HG03469 (cell line): Measurements from ENCODE around the gene TNRC18.

ENCODE experiments used
- ATAC-seq: cut with Tn5 transposase; IDR thresholded peaks from one replicate; pipeline ENCODE4 v1.9.1; 2021; ENCODE audit warnings: mild to moderate bottlenecking, moderate library complexity, moderate number of reproducible peaks; ENCODE audit not compliant: unreplicated experiment

The TNRC18 gene

GRCh38 chr7:5450549-5451327, 27.1 kb upstream of the TNRC18 start:
- no peak for ATAC-seq

- ATAC-seq: no peak
Observed at GRCh38 chr7:5448378-5449037, 24.9 kb upstream of the TNRC18 start.

GRCh38 chr7:5445981-5446594, 22.5 kb upstream of the TNRC18 start:
- no peak for ATAC-seq

- ATAC-seq: no peak
Observed at GRCh38 chr7:5443678-5444077, 20.0 kb upstream of the TNRC18 start.

DNA sequence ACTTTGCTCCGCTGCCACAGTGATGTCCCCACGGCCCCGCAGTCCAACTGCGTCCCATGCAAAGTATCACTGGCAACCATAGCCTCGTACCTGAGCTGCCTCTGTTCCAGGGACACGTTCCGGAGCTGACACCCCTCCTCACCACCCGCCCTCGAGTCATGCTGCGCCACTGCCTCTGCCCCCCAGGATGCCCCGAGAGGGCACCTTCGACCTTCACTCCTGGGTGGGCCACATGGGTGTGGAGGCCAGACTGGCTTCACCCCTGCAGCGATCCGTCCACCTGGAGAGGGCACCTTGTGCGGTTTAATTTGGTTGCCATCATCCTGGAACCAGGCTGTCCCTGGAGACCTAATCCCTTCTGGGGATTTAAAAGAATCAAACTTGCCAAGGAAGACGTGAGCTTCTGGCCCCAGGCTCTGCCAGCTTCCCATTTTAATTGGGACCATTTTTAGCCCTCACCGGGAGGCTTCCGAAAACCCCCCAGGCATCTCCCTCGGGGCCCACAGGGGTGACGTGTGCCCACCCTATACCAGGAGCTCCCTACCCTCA, 19.2 kb upstream of the TNRC18 start:
- ATAC-seq: no peak

DNA sequence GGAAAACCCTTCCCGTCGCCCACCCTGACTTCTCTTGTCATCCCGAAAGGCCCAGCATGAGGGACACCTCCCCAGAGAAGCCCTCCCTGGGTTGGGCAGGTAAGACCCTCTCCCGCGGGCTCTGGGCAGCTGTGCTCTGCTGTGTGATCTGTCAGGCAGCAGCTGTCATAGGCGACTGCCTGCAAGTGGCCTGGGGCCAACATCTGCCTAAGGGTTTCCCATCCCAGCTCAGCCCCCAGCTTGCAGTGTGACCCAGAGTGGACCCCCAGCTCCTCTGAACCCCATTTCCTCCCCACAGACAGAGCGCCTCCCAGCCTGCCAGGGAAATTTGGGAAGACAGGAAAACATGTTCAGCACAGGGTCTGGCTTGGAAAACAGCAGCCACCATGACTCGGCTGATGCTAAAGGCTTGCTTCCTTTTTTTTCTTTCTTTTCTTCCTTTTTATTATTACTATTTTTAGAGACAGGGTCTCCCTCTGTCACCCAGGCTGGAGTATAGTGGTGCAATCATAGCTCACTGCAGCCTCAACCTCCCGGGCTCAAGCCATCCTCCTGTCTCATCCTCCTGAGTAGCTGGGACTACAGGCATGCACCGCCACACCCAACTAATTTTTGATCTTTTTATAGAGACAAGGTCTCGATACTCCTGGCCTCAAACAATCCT, 18.3 kb upstream of the TNRC18 start:
- no peak for ATAC-seq

DNA sequence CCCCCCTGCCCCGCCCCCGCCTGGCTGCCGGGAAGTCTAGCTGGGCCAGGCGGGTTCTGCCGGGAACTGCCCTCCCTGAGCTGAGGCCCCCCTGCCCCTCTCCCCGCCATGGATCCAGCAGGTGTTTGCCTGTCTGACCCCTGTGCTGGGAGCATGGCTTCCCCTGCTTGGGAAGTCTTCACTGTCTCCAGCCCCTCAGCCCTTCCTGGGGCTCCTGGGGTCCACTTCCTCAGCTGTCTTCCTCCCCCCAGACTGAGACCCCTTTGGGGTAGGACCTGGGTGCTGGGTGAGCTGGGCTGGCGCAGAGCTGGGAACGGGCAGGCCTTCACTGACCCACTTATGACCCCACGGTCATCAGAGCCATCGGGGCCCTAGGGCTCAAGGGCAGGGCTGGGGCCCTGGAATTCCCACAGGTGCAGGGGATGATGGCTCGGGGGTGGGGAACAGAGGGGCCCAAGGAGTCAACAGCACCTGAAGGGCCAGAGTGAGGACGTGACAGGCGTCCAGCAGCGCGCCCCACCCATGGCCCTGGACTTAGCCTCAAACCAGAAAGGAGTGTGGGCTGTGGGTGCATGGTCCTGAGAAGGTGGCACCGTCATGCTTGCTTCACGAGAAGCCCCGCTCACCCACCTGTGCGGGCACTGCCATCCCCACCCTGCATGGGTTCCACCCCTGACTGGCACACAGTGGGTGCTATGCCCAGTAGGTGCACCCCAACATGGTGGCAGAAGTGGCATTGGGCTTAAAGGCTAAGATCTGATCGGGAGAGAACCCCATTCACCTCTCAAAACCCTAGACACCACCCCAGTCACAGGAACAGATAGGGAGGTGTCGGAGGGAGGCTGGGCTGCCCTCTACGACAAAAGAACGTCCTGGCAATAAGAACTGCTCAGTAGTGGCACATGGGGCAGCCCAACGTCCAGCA, 16.2 kb upstream of the TNRC18 start:
- no peak for ATAC-seq

GRCh38 chr7:5439209-5439571, 15.6 kb upstream of the TNRC18 start:
- ATAC-seq: no peak

DNA sequence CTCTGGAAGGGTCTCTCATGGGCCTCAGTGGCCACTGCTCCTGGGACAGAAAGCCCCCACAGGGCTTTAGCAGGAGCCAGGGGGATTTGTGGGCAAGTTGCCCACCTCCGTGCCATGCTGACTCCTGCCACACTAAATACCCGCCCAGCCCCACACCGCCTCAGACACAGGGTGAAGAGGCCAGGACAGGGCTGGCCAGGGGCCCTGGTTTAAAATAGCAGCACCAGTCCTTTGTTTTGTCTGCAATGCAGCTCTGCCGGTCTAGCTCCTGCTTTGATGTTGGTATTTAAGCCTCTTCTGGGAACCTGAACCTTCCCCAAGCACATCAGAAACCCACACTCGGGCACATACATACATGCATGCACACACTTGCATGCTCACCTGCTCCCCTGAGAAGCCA, 14.4 kb upstream of the TNRC18 start:
- ATAC-seq: no peak

GRCh38 chr7:5437348-5437892, 13.8 kb upstream of the TNRC18 start:
- ATAC-seq: no peak

GRCh38 chr7:5436003-5436678, 12.5 kb upstream of the TNRC18 start:
- no peak for ATAC-seq

DNA sequence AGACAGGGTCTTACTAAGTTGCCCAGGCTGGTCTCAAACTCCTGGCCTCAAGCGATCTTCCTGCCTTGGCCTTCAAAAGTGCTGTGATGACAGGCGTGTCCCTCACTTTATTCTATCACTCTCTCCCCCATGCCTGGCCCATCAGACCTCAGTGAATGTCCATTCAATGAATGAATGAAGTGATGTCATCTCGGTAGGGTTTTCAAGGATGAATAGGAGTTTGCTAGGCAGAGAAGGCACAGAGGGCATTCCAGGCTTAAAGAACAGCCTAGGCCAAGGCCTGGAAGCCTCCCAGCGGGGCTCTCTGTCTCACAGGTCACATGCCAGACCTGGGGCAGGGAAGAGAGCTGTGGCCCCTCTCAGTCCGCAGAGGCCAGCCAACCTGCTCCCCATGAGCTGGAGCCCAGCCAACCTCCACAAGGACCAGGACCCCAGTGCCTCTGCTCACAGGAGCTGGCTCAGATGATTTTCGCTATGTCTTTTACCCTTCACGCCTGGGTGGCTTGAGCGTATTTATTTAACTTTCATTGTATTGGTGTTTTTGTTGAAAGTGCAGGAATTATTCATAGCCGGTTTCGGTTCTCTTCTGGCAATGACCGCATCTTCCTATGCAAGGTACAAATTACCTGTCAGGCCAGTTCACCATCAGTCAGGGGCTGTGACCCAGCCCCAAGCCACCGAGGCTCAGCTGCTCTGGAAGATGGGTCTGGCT, 11.8 kb upstream of the TNRC18 start:
- ATAC-seq: peak; percentile 58

DNA sequence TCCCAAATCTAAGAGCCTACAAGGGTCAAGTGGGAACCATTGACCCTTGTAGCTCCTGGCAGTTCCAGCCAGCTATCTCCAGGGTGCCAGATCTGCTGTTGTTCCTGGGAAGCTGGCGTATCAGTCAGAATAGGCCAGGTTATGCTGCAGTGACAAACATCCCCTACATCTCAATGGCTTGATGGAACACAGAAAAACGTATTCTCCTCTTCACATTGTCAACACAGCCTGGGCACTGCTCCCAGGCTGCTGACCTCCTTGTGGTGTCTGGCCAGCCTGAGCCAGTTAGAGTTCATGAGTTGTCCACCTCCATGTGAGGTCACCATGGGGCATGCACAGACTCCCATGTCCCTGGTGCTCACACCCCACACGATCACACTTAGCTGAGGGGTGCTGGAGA, 9.5 kb upstream of the TNRC18 start:
- ATAC-seq: no peak

DNA sequence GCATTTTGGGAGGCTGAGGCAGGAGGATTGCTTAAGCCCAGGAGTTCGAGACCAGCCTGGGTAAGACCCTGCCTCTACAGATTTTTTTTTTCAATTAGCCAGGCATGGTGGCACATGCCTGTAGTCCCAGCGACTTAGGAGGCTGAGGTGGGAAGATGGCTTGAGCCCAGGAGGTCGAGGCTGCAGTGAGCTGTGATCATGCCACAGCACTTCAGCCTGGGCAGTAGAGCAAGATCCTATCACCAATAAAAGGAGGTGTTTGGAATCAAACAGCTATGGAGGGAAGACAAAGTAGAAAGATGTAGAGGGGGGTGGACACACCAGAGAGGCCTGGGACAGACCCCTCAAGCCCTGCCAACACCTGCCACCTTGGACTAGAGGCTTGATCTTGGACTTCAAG, 9.1 kb upstream of the TNRC18 start:
- no peak for ATAC-seq

GRCh38 chr7:5431560-5432015, 8.0 kb upstream of the TNRC18 start:
- ATAC-seq: no peak

GRCh38 chr7:5430612-5430947, 6.9 kb upstream of the TNRC18 start:
- no peak for ATAC-seq

GRCh38 chr7:5429857-5430611, 6.4 kb upstream of the TNRC18 start:
- ATAC-seq: no peak

GRCh38 chr7:5429253-5429856, 5.7 kb upstream of the TNRC18 start:
- ATAC-seq: no peak
